GM23338 (cell line): ENCODE measurements around the gene CDC42BPG. TPM values are rescaled to one million over a fixed set of nuclear protein-coding genes. Genes with fewer than 3 reads are reported as not detected.

Source experiments
- ATAC-seq: fragments of 200-7000 bp; cut with Tn5 transposase; 3 replicates; pipeline ENCODE4 v1.9.1; 2020
- DNase-seq: peaks from one replicate; pipeline ENCODE4 v3.0.0-alpha.2; 2015; ENCODE audit warnings: low spot score
- H2AFZ ChIP-seq: fragments of 200-600 bp; sonication (generic); 2 replicates; pipeline ENCODE4 v1.8.0; 2016; ENCODE audit warnings: antibody characterized with exemption, mild to moderate bottlenecking, moderate library complexity
- H3F3A ChIP-seq: fragments of 200-600 bp; sonication (generic); replicated peaks from 2 replicates; pipeline ENCODE4 v1.8.0; 2017; ENCODE audit warnings: antibody characterized with exemption, mixed run types, low read depth
- H3K27ac ChIP-seq: fragments of 200-600 bp; sonication (generic); 2 replicates; pipeline ENCODE4 v1.6.1; 2016; ENCODE audit warnings: low read depth
- H3K27me3 ChIP-seq: fragments of 200-600 bp; sonication (generic); 2 replicates; pipeline ENCODE4 v1.8.0; 2016; ENCODE audit warnings: mild to moderate bottlenecking, mixed run types, moderate library complexity; ENCODE audit not compliant: insufficient read depth
- H3K36me3 ChIP-seq: fragments of 200-600 bp; sonication (generic); 2 replicates; pipeline ENCODE4 v1.8.0; 2016; ENCODE audit warnings: mild to moderate bottlenecking; ENCODE audit not compliant: insufficient read depth
- H3K4me1 ChIP-seq: fragments of 200-600 bp; sonication (generic); 2 replicates; pipeline ENCODE4 v1.8.0; 2016; ENCODE audit warnings: mild to moderate bottlenecking, moderate library complexity; ENCODE audit not compliant: insufficient read depth
- H3K4me2 ChIP-seq: fragments of 200-600 bp; sonication (generic); 2 replicates; pipeline ENCODE4 v1.7.1; 2017; ENCODE audit warnings: mixed run types
- H3K4me3 ChIP-seq: fragments of 200-600 bp; sonication (generic); 2 replicates; pipeline ENCODE4 v1.6.1; 2016; ENCODE audit warnings: mixed run types
- H3K79me2 ChIP-seq: fragments of 200-600 bp; sonication (generic); replicated peaks from 2 replicates; pipeline ENCODE4 v1.8.0; 2017; ENCODE audit warnings: mild to moderate bottlenecking; ENCODE audit not compliant: insufficient read depth
- H3K9me2 ChIP-seq: fragments of 200-600 bp; sonication (generic); 2 replicates; pipeline ENCODE4 v1.8.0; 2017; ENCODE audit not compliant: insufficient read depth
- H4K20me1 ChIP-seq: fragments of 200-600 bp; sonication (generic); replicated peaks from 2 replicates; pipeline ENCODE4 v1.8.0; 2017; ENCODE audit warnings: mild to moderate bottlenecking; ENCODE audit not compliant: insufficient read depth
- H3K27ac Mint-ChIP-seq: 2 replicates; pipeline ENCODE4 v1.8.0; 2020; ENCODE audit warnings: inconsistent platforms, mild to moderate bottlenecking, moderate library complexity, mixed read lengths
- H3K27me3 Mint-ChIP-seq: 3 replicates; pipeline ENCODE4 v1.8.0; 2022; ENCODE audit warnings: low read depth, mild to moderate bottlenecking, moderate library complexity, mixed read lengths, inconsistent platforms; ENCODE audit not compliant: insufficient read depth, poor library complexity
- H3K36me3 Mint-ChIP-seq: 3 replicates; pipeline ENCODE4 v1.8.0; 2021; ENCODE audit warnings: low read depth, mild to moderate bottlenecking, inconsistent platforms, moderate library complexity, mixed read lengths
- H3K4me1 Mint-ChIP-seq: 3 replicates; pipeline ENCODE4 v1.8.0; 2020; ENCODE audit warnings: mild to moderate bottlenecking, inconsistent platforms, mixed read lengths
- H3K4me3 Mint-ChIP-seq: 3 replicates; pipeline ENCODE4 v1.8.0; 2021; ENCODE audit warnings: moderate library complexity, mild to moderate bottlenecking, inconsistent platforms, mixed read lengths
- H3K9me3 Mint-ChIP-seq: 3 replicates; pipeline ENCODE4 v1.8.0; 2020; ENCODE audit warnings: moderate library complexity, mild to moderate bottlenecking, inconsistent platforms, mixed read lengths
- CREB1 ChIP-seq: fragments of 250-450 bp; sonication (Bioruptor Pico); IDR thresholded peaks from 2 replicates; pipeline ENCODE4 v1.5.0; 2020; ENCODE audit warnings: low read depth, mild to moderate bottlenecking, moderate library complexity
- CTCF ChIP-seq, 2 experiments: fragments of 200-600 bp in 1 of 2; sonication (generic) in 1 of 2; conservative IDR thresholded peaks; 2 replicates each; pipeline versions ENCODE4 v1.5.1 to v1.6.1; 2016 to 2017; ENCODE audit warnings: antibody characterized with exemption in 2 of 2, low read depth in 2 of 2, mild to moderate bottlenecking in 2 of 2, moderate library complexity in 1 of 2
- ETS1 ChIP-seq: IDR thresholded peaks from 2 replicates; pipeline ENCODE4 v1.6.1; 2016; ENCODE audit warnings: antibody characterized with exemption
- EZH2 ChIP-seq: fragments of 200-600 bp; sonication (generic); IDR thresholded peaks from one replicate; pipeline ENCODE4 v1.8.0; 2017; ENCODE audit warnings: antibody characterized with exemption, mild to moderate bottlenecking, low read depth; ENCODE audit not compliant: unreplicated experiment
- EZH2phosphoT487 ChIP-seq: fragments of 200-600 bp; sonication (generic); IDR thresholded peaks from one replicate; pipeline ENCODE4 v1.8.1; 2018; ENCODE audit warnings: antibody characterized with exemption; ENCODE audit not compliant: unreplicated experiment
- JUNB ChIP-seq: IDR thresholded peaks from one replicate; pipeline ENCODE4 v1.6.1; 2016; ENCODE audit warnings: antibody characterized with exemption; ENCODE audit not compliant: unreplicated experiment
- NANOG ChIP-seq: IDR thresholded peaks from 2 replicates; pipeline ENCODE4 v1.6.1; 2016; ENCODE audit warnings: antibody characterized with exemption, borderline replicate concordance
- POLR2AphosphoS5 ChIP-seq: IDR thresholded peaks from 2 replicates; pipeline ENCODE4 v1.6.1; 2016; ENCODE audit warnings: antibody characterized with exemption, low read depth
- REST ChIP-seq: IDR thresholded peaks from one replicate; pipeline ENCODE4 v1.6.1; 2018; ENCODE audit warnings: antibody characterized with exemption; ENCODE audit not compliant: unreplicated experiment
- STAT1 ChIP-seq: IDR thresholded peaks from one replicate; pipeline ENCODE4 v1.6.1; 2016; ENCODE audit warnings: antibody characterized with exemption; ENCODE audit not compliant: unreplicated experiment
- ZNF114 ChIP-seq: fragments of 250-450 bp; sonication (Bioruptor Pico); IDR thresholded peaks from 2 replicates; pipeline ENCODE4 v1.5.0; 2020; ENCODE audit warnings: mild to moderate bottlenecking, moderate library complexity
- ZNF331 ChIP-seq: fragments of 250-450 bp; sonication (Bioruptor Pico); IDR thresholded peaks from 2 replicates; pipeline ENCODE4 v1.5.0; 2020; ENCODE audit warnings: low read depth, mild to moderate bottlenecking, moderate library complexity
- ZNF462 ChIP-seq: fragments of 250-450 bp; sonication (Bioruptor Pico); IDR thresholded peaks from 2 replicates; pipeline ENCODE4 v1.5.0; 2020; ENCODE audit warnings: mild to moderate bottlenecking, moderate library complexity
- polyA plus RNA-seq: library from polyadenylated mRNA; unstranded; fragments of >200 nt; fragmentation: Nextera tagmentation; extraction: Ambion mirVana; gene quantifications from 2 replicates; pipeline ENCODE4 v1.2.1, GENCODE V29; 2016
- total RNA-seq: library from RNA; depleted of rRNA; stranded (reverse); fragments of >200 nt; shearing (Covaris generic); gene quantifications from 2 replicates; pipeline ENCODE4 v1.2.3, GENCODE V29; 2014

The CDC42BPG gene
- total and polyA plus RNA-seq, 2 experiments from 2014 or later, result 2.3 to 11.6 TPM

GRCh38 chr11:64870176-64870892 lies 25.9 kb upstream of the CDC42BPG start:
- TF ChIP-seq EZH2phosphoT487, result no peak
- no peak for TF ChIP-seq ZNF462
- TF ChIP-seq CTCF (conservative IDR thresholded peaks at IDR 0.05; ENCODE audit: low read depth in 2 of 2), result no peak
- no peak for TF ChIP-seq POLR2AphosphoS5
- no peak for TF ChIP-seq NANOG
- no peak for TF ChIP-seq ETS1
- no peak for TF ChIP-seq JUNB
- TF ChIP-seq STAT1, result no peak
- no peak for TF ChIP-seq EZH2
- no peak for TF ChIP-seq REST
- no peak for TF ChIP-seq ZNF114
- no peak for TF ChIP-seq CREB1 (CRISPR knock-in tag)
- no peak for TF ChIP-seq ZNF331 (CRISPR knock-in tag)
- Histone ChIP-seq H3K27me3 (no peaks in the 10 kb centered on the region), H3K9me2 (no peaks in the 10 kb centered on the region), H3F3A (no peaks in the 10 kb centered on the region), H3K4me2 (no peak overlapping the region), H3K27ac (no peak overlapping the region), H4K20me1 (no peaks in the 10 kb centered on the region), H3K79me2 (peaks cover 9% of the 10 kb centered on the region), H3K4me1 (no peaks in the 10 kb centered on the region), H3K4me3 (no peak overlapping the region), H2AFZ (no peak overlapping the region), H3K36me3 (no peaks in the 10 kb centered on the region)
- Mint-ChIP-seq H3K27ac (peak overlapping the region; percentile 56; the same call in 1 of the 2 replicates), H3K4me1 (peaks cover 3% of the 10 kb centered on the region; the same call in 1 of the 3 replicates), H3K9me3 (no peaks in the 10 kb centered on the region), H3K36me3 (peaks cover 6% of the 10 kb centered on the region; the same call in 2 of the 3 replicates), H3K4me3 (no peak overlapping the region), H3K27me3 (peaks cover 4% of the 10 kb centered on the region)
- ATAC-seq (no peak), DNase-seq (no peak)
